Adrenal gland (tissue), 5 donors: ENCODE measurements around the gene PCDHB16.

ENCODE experiments used
- CTCF ChIP-seq, 6 experiments: fragments of 450-650 bp in 4 of 6; fragments of 200-600 bp in 2 of 6; sonication (generic) in 1 of 6; IDR thresholded peaks; 1 replicate in 5 of 6; 2 replicates in 1 of 6; pipeline versions ENCODE4 v1.5.1 to v1.8.0; 2016 to 2021; ENCODE audit warnings: antibody characterized with exemption in 6 of 6, mild to moderate bottlenecking in 2 of 6, moderate library complexity in 1 of 6
- POLR2A ChIP-seq, 2 donors: fragments of 450-650 bp; IDR thresholded peaks; one replicate each; pipeline ENCODE4 v1.6.1; 2017; ENCODE audit warnings: antibody characterized with exemption in 2 of 2, mild to moderate bottlenecking in 2 of 2, moderate library complexity in 1 of 2
- donor health status: DM: no; HTN: no; CAD: no.

GRCh38 chr5:141150224-141150992, 31.8 kb upstream of the PCDHB16 start:
- TF ChIP-seq CTCF (IDR thresholded peaks at IDR 0.05) (no peak), POLR2A (IDR thresholded peaks at IDR 0.05) (no peak)
